ENCODE measurements around the gene DLGAP1.

DNA sequence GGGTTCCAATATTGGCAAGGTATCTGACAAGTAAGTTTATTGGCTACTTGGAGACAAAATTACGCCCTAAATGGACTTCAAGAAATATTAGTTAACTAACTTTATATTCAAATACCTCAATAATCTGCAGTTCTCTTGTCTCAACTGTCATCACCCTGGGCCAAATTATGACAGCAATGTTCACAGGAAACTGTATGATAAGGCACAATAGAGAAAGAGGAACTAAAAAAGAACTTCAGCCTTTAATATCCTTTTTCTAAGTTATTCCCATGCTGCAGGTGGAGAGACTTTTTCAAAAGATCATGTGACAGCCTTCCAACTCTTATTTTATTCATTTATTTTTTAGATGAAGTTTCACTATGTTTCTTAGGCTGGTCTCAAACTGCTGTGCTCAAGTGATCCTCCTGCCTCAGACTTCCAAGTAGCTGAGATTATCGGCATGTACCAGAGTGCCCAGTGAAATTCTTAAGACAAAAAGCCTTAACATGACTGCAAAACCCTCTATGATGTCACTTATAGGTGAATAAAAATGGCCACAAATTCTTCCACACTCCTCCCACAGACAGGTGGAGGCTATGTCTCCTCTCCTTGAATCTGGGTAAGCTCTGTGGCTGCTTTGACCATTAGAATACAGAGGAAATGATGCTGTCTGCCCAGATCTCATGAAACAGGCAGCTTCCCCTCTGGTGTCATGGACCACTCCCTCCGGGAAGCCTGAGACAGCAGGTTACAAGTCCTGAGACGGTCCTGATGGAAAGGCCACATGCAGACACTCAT, 794.2 kb downstream of the DLGAP1 start:
- TF ChIP-seq EP300 (IDR thresholded peaks at IDR 0.05; ENCODE audit: borderline replicate concordance) (no peak), TAF1 (IDR thresholded peaks at IDR 0.05; ENCODE audit: low read depth) (no peak), NFIC (IDR thresholded peaks at IDR 0.05) (no peak), YY1 (IDR thresholded peaks at IDR 0.05; ENCODE audit: low read depth) (no peak), CEBPB (IDR thresholded peaks at IDR 0.05) (no peak), EGR1 (IDR thresholded peaks at IDR 0.05) (no peak), CREB1 (IDR thresholded peaks at IDR 0.05; ENCODE audit: low read depth) (no peak), RAD21 (IDR thresholded peaks at IDR 0.05; ENCODE audit: low read depth) (no peak), ZBTB7A (IDR thresholded peaks at IDR 0.05; ENCODE audit: low read depth) (no peak), TCF12 (IDR thresholded peaks at IDR 0.05; ENCODE audit: low read depth) (no peak), TEAD4 (IDR thresholded peaks at IDR 0.05) (no peak)
- TF ChIP-seq, protein P1, sequence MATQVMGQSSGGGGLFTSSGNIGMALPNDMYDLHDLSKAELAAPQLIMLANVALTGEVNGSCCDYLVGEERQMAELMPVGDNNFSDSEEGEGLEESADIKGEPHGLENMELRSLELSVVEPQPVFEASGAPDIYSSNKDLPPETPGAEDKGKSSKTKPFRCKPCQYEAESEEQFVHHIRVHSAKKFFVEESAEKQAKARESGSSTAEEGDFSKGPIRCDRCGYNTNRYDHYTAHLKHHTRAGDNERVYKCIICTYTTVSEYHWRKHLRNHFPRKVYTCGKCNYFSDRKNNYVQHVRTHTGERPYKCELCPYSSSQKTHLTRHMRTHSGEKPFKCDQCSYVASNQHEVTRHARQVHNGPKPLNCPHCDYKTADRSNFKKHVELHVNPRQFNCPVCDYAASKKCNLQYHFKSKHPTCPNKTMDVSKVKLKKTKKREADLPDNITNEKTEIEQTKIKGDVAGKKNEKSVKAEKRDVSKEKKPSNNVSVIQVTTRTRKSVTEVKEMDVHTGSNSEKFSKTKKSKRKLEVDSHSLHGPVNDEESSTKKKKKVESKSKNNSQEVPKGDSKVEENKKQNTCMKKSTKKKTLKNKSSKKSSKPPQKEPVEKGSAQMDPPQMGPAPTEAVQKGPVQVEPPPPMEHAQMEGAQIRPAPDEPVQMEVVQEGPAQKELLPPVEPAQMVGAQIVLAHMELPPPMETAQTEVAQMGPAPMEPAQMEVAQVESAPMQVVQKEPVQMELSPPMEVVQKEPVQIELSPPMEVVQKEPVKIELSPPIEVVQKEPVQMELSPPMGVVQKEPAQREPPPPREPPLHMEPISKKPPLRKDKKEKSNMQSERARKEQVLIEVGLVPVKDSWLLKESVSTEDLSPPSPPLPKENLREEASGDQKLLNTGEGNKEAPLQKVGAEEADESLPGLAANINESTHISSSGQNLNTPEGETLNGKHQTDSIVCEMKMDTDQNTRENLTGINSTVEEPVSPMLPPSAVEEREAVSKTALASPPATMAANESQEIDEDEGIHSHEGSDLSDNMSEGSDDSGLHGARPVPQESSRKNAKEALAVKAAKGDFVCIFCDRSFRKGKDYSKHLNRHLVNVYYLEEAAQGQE (IDR thresholded peaks at IDR 0.05; ENCODE audit: low read depth) = no peak
- TF ChIP-seq, protein P2, sequence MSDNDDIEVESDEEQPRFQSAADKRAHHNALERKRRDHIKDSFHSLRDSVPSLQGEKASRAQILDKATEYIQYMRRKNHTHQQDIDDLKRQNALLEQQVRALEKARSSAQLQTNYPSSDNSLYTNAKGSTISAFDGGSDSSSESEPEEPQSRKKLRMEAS (IDR thresholded peaks at IDR 0.05) = no peak
- TF ChIP-seq, protein P3, sequence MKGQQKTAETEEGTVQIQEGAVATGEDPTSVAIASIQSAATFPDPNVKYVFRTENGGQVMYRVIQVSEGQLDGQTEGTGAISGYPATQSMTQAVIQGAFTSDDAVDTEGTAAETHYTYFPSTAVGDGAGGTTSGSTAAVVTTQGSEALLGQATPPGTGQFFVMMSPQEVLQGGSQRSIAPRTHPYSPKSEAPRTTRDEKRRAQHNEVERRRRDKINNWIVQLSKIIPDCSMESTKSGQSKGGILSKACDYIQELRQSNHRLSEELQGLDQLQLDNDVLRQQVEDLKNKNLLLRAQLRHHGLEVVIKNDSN (IDR thresholded peaks at IDR 0.05) = no peak

All from Ishikawa (cell line).